Esophagus muscularis mucosa (tissue), 4 donors: ENCODE data around the gene SLIT1.

ENCODE experiments used
- EP300 ChIP-seq: sonication (generic); formaldehyde crosslinking; IDR thresholded peaks from one replicate; pipeline ENCODE4 v1.6.1; 2017; ENCODE audit warnings: antibody characterized with exemption
- POLR2AphosphoS5 ChIP-seq, 2 donors: sonication (generic); formaldehyde crosslinking; IDR thresholded peaks; one replicate each; pipeline ENCODE4 v1.6.1; 2017; ENCODE audit warnings: antibody characterized with exemption in 2 of 2
- TF ChIP-seq, protein P1 (sequence below), 3 experiments: fragments of 200-600 bp in 2 of 3; fragments of 450-650 bp in 1 of 3; sonication (generic) in 2 of 3; IDR thresholded peaks; one replicate each; pipeline ENCODE4 v1.5.1; 2017 to 2019; ENCODE audit warnings: antibody characterized with exemption in 3 of 3, mild to moderate bottlenecking in 2 of 3, moderate library complexity in 1 of 3

DNA sequence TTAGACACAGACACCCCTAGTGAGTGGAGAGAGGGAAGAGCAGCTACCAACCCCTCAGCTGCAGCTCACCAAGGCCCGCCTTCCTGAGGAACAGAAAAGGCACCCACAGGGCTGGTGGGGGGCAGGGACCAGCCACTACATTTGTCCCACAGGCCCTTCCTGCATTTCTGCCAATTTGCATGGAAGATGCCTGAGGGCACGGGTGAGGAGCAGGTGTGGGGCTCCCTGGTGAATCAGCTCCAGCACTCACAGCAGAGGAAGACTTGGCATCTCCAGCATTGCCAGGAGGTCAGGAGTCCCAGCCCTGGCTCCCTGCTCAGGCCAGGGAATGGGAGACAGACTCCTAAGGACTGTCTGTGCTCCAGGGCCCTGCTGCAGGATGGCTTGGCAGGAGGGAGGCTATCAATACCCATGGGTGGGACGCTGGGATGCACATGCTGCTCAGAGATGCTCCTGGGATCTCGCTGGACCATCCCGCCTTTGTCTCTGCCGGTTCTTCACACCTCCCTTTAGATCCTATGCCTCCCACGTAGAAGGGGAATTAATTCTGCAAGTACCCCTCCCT is 109.7 kb downstream of the SLIT1 start:
- TF ChIP-seq, protein P1, sequence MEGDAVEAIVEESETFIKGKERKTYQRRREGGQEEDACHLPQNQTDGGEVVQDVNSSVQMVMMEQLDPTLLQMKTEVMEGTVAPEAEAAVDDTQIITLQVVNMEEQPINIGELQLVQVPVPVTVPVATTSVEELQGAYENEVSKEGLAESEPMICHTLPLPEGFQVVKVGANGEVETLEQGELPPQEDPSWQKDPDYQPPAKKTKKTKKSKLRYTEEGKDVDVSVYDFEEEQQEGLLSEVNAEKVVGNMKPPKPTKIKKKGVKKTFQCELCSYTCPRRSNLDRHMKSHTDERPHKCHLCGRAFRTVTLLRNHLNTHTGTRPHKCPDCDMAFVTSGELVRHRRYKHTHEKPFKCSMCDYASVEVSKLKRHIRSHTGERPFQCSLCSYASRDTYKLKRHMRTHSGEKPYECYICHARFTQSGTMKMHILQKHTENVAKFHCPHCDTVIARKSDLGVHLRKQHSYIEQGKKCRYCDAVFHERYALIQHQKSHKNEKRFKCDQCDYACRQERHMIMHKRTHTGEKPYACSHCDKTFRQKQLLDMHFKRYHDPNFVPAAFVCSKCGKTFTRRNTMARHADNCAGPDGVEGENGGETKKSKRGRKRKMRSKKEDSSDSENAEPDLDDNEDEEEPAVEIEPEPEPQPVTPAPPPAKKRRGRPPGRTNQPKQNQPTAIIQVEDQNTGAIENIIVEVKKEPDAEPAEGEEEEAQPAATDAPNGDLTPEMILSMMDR (IDR thresholded peaks at IDR 0.05), result no peak
- TF ChIP-seq EP300 (no peak), POLR2AphosphoS5 (IDR thresholded peaks at IDR 0.05) (no peak)
